Measurements from ENCODE around the gene ANKRD28.

DNA sequence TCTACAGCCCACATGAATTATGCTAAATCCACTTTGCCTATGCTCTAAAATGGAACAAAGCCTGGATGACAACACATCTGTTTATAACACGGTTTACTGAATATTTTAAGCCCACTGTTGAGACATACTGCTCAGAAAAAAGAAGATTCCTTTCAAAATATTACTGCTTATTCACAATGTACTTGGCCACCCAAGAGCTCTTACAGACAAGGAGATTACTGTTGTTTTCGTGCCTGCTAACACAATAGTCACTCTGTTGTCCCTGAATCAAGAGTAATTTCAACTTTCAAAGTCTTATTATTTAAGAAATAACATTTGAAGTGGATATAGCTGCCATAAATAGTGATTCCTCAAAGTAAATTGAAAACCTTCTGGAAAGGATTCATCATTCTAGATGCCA lies 70.9 kb downstream of the ANKRD28 start:
- TF ChIP-seq, protein P1, sequence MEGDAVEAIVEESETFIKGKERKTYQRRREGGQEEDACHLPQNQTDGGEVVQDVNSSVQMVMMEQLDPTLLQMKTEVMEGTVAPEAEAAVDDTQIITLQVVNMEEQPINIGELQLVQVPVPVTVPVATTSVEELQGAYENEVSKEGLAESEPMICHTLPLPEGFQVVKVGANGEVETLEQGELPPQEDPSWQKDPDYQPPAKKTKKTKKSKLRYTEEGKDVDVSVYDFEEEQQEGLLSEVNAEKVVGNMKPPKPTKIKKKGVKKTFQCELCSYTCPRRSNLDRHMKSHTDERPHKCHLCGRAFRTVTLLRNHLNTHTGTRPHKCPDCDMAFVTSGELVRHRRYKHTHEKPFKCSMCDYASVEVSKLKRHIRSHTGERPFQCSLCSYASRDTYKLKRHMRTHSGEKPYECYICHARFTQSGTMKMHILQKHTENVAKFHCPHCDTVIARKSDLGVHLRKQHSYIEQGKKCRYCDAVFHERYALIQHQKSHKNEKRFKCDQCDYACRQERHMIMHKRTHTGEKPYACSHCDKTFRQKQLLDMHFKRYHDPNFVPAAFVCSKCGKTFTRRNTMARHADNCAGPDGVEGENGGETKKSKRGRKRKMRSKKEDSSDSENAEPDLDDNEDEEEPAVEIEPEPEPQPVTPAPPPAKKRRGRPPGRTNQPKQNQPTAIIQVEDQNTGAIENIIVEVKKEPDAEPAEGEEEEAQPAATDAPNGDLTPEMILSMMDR (conservative IDR thresholded peaks at IDR 0.05; ENCODE audit: low read depth, low read length): no peak
- TF ChIP-seq EZH2 (IDR thresholded peaks at IDR 0.05; ENCODE audit: low read length, unreplicated experiment) (no peak), EZH2phosphoT487 (IDR thresholded peaks at IDR 0.05; ENCODE audit: borderline replicate concordance, low read length) (no peak)

Data from PC-3 (cell line).